Bone marrow (tissue), 2 donors: ENCODE measurements around the gene VSIG2.

Experiments used
- DNase-seq, 2 donors: peaks; one replicate each; lab custom pipeline; 2025; lab: John Stamatoyannopoulos, UW

VSIG2 gene

DNA sequence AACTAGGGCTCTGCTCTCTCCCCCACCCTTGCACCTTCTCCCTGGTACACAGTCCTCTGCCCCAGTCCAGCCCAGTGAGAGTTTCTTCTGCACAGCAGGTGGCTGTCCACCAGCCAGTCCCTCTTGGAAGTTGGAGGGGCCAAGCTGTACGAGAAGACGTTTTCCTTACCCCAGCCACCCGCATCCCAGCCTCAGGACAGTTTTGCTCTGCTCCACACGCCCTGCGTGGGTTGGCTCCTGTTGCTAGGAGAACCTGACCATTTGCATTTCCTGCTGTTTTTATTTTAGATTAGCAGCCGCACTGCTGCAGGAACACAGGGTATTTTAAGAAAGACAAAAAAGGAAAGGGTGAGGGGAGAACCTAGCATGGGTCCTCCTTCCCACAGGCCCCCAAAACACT is 29.9 kb downstream of the VSIG2 start:
- no peak for DNase-seq

DNA sequence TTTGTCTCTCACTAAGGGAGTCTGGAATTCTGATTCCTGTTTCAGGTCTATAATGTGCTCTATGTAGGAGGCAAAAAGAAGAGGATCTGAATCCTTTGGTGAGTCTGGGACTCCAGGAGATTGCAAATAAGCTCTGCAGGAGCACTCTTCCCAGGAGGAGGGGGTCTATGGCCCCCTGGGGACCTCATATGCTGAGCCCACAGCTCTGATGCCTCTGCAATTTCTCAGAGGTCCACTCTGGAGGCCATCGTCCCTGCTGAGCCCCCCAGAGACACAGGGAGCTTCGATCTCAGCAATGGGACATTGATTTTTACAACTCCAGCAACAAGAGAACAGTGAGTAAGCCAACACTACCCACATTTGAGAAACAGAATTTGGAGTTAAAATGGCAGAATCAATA is 32.5 kb downstream of the VSIG2 start:
- no peak for DNase-seq

- no peak for DNase-seq
Measured at GRCh38 chr11:124718801-124719200, 33.3 kb downstream of the VSIG2 start.

DNA sequence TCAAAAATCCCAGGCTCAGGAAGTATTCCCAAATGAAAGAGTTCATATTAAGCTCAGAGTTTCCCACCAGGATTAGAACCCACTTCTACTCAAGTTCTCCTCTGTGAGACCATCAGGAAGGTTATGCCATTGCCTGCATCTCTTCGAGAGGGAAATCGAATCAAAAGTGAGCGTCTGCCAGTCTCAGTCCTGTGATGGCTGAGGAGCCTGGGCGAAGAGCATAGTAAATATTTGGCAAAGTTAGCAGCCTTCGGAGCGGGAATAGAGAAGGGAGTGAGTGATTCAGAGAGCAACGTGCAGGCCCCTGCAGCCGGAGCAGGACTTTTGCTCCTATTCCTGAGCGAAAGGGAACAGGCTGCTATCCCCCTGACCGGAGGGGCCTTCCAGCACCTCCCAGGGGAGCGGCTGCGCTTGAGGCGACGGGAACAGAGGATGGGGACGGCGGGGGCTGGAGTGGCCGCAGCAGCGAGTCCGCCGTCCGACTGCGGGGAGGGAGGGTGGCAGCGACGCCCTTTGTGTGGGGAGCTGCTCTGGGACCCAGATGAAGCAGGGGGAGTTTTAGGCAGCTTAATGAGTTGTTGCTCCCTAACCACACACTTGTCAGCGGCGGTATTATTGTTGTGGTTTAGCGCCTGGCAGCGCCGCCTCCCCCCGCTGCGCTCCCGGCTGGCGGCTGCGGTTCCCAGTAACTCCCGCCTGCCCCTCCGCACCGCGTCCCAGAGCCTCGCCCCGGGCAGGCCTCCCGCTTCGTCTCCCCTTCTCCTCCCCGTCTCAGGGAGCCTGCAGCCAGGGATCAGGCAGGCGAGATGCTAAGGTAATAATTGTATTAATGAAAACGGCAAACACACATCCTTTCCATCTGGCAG is 34.0 kb downstream of the VSIG2 start:
- peak in 1 of 2 donors; percentile 4 for DNase-seq

- DNase-seq, result no peak
Measured at GRCh38 chr11:124717421-124717785, 34.7 kb downstream of the VSIG2 start.

DNA sequence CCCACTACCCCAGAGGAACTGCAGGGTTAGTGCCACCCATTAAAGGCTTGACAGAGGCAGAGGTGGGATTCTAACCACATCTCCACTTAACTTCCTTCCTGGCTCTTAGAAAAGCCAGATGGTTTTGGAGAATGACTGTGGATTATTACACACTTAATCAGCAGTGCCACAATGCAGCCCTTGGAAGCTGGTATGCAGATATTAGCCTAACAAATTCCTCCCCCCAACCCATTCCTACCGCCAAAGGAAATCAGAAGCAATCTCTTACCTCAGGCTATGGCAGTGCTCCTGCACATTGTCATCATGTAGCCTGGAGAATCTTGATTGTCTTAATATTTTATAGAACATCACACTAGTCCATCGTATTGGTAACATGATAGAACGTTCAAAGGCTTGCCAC is 35.5 kb downstream of the VSIG2 start:
- no peak for DNase-seq

GRCh38 chr11:124712392-124712791 is 39.7 kb downstream of the VSIG2 start:
- DNase-seq, result no peak

- DNase-seq, result no peak
Measured at GRCh38 chr11:124707829-124708228, 44.2 kb downstream of the VSIG2 start.

DNA sequence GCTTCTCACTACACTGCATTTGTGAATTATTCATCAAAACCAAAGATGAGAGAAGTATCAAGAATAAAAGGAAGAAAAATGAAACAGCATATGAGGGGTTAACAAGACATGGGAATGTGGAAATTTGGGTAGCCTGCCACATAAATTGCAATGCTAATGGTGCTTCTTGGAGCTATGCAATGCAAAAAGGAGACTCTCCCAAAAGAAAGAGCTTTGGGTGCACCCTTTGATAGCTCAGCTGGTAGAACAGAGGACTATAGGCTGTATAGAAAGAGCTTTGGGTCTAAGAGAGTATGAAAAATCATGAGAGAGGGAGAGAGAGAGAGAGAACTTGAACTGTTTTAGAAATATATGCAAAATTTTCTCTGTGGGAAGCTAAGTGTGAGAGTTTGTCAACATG is 52.0 kb downstream of the VSIG2 start:
- no peak for DNase-seq

DNA sequence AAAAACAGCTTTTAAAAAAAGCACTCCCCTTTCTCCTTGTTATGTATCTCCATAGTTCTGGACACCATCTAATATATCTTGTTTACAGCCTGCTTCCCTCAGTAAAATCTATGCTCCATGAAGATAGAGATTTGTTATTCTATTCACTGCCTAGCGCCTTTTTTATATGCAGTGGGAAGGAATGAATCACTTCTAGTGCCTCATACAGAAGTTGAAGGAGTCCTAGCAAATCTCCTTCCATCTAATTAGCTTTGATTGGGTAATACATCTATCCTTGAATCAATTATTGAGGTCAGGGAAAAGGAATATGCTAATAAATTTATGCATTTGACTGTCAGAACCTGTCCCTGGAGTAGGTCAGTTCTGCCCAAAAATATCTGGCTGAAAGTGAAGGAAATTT is 52.5 kb downstream of the VSIG2 start:
- DNase-seq, result no peak
